HG03558 (cell line): Measurements from ENCODE around the gene SORCS2.

Experiments used
- ATAC-seq: cut with Tn5 transposase; IDR thresholded peaks from one replicate; pipeline ENCODE4 v1.9.1; 2021; ENCODE audit warnings: moderate number of reproducible peaks; ENCODE audit not compliant: unreplicated experiment; ENCODE audit errors: extremely low read depth

The SORCS2 gene

GRCh38 chr4:7657545-7658297, 465.4 kb downstream of the SORCS2 start:
- no peak for ATAC-seq

DNA sequence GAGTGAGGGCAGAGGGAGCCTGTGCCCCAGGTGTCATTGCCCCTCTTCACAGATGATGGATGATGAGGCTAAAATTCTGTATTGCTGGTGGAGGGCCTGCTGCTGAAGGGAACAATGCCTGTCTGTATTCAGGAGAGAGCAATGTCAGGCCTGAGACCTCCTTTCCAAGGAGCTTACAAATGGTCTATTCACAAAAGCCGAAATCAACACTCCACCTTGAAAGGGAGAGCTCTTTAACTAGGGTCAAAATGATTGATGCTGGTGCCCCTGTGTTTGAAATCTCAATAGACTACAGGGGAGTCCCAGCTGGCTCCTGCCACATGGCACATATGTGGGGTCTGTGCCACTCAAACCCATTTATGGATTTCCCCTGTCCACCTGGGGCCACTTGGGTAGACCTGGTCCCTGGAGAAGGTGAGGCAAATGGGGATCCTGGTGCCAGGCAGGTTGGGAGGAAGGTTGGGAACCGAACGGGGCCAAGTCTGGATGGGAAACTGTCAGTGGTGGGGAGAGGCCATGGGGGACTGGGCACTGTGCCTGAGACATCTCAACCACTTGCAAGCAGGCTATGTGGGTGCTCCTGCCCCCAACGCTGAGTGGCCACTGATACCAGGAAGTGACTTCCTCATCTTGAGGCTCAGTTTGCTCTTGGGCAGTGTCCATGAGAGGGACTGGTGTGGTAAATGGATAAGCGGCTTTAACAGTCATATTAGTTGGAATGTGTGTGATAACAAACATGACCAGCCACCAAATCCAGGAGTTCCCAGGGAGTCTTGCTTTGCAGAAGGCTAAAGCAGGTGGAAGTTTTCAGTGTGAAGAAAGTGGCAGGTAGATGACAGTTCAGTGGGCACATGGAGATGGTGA, 466.2 kb downstream of the SORCS2 start:
- ATAC-seq = no peak

- ATAC-seq = no peak
Observed at GRCh38 chr4:7659429-7660175, 467.3 kb downstream of the SORCS2 start.

- no peak for ATAC-seq
Observed at GRCh38 chr4:7660176-7661039, 468.1 kb downstream of the SORCS2 start.

DNA sequence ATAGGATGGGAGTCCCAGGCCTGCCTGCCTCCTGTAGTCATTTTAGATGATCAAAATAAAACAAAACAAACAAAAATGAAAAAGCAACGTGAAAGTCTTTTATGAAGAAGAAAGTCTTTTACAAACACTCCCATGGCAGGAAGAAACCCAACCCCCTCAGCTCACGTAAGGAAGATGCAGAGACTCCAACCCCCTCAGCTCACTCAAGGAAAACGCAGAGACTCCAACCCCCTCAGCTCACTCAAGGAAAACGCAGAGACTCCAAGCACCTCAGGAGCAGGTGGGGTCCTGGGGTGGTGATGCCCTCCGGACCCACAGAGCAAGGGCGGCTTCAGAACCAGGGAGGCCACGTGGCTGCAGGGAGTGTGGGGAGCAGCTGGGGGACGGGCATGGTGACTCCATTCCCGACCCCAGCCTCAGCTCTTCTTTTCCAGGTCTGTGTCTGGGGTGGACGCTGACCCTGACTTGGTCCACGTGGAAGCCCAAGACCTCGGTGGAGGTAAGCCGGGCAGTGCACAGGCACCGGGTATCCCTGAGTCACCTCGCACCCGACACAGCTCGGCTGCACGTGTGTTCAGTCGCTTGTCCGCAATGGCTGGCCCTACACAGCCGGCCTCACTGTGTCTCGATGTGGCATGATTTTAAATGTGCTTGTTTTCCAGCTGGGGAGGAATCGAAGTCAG, 468.9 kb downstream of the SORCS2 start:
- ATAC-seq = no peak

DNA sequence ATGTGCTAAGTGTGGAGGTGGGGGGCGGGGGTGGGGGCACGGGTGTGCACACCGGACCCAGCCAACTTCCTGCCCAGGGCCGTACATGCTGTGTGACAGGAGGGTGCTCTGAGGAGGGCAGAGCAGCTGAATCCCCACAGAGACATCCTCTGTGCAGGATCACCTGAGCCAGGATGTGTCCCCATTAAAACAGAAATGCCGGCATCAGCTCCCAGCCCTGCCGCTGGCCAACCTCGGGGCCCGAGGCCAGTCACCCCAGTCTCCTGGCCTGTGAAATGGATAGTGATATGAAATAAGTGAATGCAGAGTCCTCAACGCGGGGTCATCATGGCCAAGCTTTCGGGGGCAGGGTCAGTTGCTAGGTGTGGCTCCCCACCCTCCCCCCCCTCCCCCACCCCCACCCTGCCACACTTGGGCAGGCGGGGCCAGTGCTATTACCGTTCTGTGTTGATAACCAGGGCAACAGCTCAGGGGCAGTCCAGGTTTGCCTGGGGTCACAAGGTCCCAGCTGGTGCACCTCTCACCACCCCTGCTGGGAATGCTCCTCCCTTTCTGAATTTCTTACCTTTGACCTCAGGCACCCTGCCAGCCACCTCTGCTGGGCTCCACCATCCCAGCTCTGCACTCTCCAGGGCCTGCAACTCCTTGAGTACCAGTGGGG, 469.6 kb downstream of the SORCS2 start:
- no peak for ATAC-seq

- ATAC-seq = no peak
Observed at GRCh38 chr4:7662507-7662846, 470.1 kb downstream of the SORCS2 start.

DNA sequence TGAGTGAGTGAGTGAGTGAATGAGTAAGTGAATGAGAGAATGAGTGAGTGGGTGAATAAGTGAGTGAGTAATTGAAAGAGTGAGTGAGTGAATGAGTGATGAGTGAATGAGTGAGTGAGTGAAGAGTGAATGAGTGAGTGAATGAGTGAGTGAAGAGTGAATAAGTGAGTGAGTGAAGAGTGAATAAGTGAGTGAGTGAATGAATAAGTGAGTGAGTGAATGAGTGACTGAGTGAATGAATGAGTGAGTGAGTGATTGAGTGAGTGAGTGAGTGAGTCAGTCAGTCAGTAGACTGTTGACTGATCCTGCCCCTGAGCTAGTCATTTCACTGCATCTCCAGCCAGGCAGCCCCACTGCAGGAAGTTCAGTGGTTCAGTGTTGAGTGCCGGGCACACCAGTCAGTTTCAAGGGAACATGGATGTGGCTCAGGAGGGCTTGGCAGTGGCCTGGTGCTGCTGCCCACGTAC, 470.8 kb downstream of the SORCS2 start:
- ATAC-seq = no peak

GRCh38 chr4:7664106-7664505, 471.8 kb downstream of the SORCS2 start:
- no peak for ATAC-seq

GRCh38 chr4:7665321-7665720, 473.0 kb downstream of the SORCS2 start:
- no peak for ATAC-seq

DNA sequence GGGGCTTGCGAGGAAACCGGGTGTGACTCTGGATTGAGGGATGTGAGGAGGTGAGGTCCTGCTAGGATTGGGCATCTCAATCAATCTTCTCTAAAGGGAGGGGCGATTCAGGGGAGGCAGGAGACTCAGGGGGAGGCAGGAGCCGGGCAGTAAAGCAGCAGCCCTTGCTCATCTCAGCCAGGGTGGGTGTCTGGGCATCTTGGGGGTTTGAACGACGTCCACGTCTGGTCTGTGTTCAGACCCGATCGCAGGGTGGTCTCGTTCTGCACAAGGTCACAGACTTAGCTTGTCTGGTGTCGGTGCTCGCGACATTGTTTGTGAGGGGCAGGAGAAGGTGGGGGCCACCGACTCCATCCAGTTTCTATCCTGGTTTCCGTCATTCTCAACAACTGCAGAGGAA, 473.7 kb downstream of the SORCS2 start:
- ATAC-seq = no peak

- ATAC-seq = no peak
Observed at GRCh38 chr4:7666744-7667143, 474.4 kb downstream of the SORCS2 start.

GRCh38 chr4:7668271-7668670, 475.9 kb downstream of the SORCS2 start:
- no peak for ATAC-seq

DNA sequence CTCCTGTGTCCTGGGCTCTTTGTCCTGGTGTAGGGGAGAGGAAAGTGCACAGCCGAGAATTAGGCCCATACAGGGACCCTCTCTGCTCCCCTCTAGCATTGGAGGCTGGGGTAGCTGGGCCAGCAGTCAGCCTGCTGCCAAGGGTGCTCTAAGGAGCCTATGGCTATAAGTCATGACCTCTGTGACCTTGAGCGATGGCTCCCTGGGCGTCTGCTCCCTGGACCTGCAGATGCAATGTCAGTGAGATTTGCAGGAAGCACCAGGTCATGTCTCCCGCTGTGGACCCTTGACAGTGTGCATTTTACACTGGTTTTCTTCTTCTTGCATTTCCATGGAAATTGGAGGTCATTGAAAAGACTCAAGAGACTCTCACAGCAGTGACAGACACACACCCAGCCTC, 476.5 kb downstream of the SORCS2 start:
- no peak for ATAC-seq

DNA sequence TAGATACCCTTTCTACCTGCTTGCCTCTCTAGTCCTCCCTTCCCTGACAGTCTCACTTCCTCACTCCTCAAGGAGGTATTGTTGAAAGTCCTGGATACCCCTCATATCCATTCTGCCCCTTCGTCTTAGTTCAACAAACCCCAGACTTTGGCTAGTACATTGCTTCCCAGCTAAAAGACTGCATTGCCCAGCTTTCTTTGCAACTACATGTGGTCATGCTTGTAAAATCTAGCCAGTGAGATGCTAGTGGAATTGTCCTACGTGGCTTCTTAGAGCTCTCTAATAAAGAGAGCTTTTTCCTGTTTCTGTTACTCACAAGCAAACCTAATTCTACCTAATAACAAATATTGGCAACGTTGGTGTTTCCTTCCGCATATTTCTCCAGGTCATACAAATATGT, 480.3 kb downstream of the SORCS2 start:
- no peak for ATAC-seq

- ATAC-seq = no peak
Observed at GRCh38 chr4:7673121-7673520, 480.8 kb downstream of the SORCS2 start.

DNA sequence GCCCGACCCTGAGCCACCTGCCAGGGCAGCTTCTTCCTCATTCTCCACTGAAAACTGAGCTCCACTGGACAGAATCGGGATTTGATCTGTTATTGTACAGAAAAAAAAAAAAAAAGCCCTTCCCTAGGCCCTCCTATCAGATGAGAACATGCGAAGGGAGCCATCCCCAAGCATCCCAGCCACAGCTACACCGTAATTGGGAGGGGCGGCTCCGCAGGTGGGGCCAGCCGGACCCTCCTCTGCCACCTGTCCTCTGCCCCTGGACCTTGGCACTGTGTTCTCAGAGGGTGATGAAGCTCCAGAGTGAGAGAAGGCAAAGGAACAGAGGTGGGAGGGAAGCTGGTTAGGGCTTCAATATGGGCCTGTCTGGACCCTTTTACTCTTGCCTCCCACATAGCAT, 482.4 kb downstream of the SORCS2 start:
- no peak for ATAC-seq

GRCh38 chr4:7675136-7675535, 482.8 kb downstream of the SORCS2 start:
- ATAC-seq = no peak
